HCT116 (cell line): ENCODE results near the gene SAMD1.

Source experiments
- POLR2A ChIP-seq: IDR thresholded peaks from 2 replicates; pipeline ENCODE4 v1.7.0; 2011; ENCODE audit warnings: borderline replicate concordance; ENCODE audit not compliant: insufficient read depth, insufficient read length; ENCODE audit errors: extremely low read depth
- POLR2AphosphoS5 ChIP-seq: IDR thresholded peaks from 2 replicates; pipeline ENCODE4 v1.6.1; 2011; ENCODE audit warnings: mild to moderate bottlenecking, low read depth, low read length, moderate library complexity
- TF ChIP-seq, protein P1 (sequence below), 3 experiments: fragments of 200-600 bp in 1 of 3; sonication (generic) in 1 of 3; IDR thresholded peaks in 2 of 3; conservative IDR thresholded peaks in 1 of 3; 2 replicates each; pipeline ENCODE4 v1.5.1; 2012 to 2017; ENCODE audit warnings: low read depth in 2 of 3, low read length in 2 of 3, antibody characterized with exemption in 1 of 3, borderline replicate concordance in 1 of 3, control low read depth in 1 of 3, mild to moderate bottlenecking in 1 of 3, mixed read lengths in 1 of 3, mixed run types in 1 of 3, moderate library complexity in 1 of 3; ENCODE audit not compliant: insufficient read depth in 1 of 3
- TF ChIP-seq, protein P2 (sequence below): IDR thresholded peaks from 2 replicates; pipeline ENCODE4 v1.6.1; 2012

DNA sequence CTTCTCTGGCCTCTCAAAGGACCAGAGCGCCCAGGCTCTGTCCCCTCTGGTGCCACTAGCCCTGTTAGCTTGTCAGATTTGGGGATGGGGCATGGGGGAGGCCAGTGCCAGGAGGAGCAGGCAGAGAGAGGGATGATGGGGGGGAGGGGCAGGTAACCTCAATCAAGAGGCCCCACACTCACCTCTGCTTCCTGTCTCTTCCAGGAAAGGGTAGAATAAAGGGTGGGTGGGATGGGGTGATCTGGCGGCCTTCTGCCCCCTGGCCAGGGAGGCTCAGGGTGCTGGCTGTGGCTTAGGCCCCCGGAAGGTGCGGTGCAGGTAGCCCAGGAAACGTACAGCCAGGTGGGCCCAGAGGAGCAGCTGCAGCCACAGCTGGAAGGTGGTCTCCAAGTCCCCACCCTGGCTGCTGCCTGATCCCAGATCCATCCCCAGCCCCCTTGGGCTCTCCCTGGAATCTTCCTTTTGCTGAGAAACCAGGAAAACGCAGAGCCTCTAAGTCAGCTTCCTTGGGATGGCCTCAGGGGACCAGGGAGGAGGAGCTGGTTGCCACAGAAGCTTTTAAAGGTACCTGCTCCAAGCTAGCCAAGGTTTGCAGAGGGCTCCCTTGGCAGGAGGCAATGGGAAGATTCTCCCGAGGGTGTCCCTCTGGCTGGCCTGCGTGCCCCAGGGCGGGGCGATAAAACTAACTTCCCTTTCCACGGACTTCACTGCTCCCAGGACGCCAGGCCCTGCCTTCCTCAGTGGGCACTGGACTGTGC, 21.7 kb upstream of the SAMD1 start:
- TF ChIP-seq, protein P1, sequence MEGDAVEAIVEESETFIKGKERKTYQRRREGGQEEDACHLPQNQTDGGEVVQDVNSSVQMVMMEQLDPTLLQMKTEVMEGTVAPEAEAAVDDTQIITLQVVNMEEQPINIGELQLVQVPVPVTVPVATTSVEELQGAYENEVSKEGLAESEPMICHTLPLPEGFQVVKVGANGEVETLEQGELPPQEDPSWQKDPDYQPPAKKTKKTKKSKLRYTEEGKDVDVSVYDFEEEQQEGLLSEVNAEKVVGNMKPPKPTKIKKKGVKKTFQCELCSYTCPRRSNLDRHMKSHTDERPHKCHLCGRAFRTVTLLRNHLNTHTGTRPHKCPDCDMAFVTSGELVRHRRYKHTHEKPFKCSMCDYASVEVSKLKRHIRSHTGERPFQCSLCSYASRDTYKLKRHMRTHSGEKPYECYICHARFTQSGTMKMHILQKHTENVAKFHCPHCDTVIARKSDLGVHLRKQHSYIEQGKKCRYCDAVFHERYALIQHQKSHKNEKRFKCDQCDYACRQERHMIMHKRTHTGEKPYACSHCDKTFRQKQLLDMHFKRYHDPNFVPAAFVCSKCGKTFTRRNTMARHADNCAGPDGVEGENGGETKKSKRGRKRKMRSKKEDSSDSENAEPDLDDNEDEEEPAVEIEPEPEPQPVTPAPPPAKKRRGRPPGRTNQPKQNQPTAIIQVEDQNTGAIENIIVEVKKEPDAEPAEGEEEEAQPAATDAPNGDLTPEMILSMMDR (IDR thresholded peaks at IDR 0.05 in 2 of 3, conservative IDR thresholded peaks at IDR 0.05 in 1 of 3; ENCODE audit: borderline replicate concordance in 1 of 3, insufficient read depth in 1 of 3, low read depth in 2 of 3, low read length in 2 of 3): no peak
- TF ChIP-seq POLR2AphosphoS5 (no peak), POLR2A (no peak)
- TF ChIP-seq, protein P2, sequence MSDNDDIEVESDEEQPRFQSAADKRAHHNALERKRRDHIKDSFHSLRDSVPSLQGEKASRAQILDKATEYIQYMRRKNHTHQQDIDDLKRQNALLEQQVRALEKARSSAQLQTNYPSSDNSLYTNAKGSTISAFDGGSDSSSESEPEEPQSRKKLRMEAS: no peak
